ENCODE data around the gene MAGEA4. TPM values are rescaled to one million over a fixed set of nuclear protein-coding genes. Genes with fewer than 3 reads are reported as not detected.
"Not testable (repeated sequence)": the region's sequence is repeated elsewhere in the genome, so short reads cannot be mapped to it uniquely, and the experiment has no call there.

The MAGEA4 gene
- total RNA-seq, 4 donors from 2014 or later, result not detected

- in situ Hi-C loops (cut with MboI; ENCODE audit: low sequenced_read_pairs in 4 of 4), result no loop called here
- no peaks in the 10 kb centered on the region for H3K27me3 ChIP-seq
- DNase-seq (no peak), ATAC-seq (no peak)
- no peaks in the 10 kb centered on the region for H3K36me3 ChIP-seq
- TF ChIP-seq, protein P1, sequence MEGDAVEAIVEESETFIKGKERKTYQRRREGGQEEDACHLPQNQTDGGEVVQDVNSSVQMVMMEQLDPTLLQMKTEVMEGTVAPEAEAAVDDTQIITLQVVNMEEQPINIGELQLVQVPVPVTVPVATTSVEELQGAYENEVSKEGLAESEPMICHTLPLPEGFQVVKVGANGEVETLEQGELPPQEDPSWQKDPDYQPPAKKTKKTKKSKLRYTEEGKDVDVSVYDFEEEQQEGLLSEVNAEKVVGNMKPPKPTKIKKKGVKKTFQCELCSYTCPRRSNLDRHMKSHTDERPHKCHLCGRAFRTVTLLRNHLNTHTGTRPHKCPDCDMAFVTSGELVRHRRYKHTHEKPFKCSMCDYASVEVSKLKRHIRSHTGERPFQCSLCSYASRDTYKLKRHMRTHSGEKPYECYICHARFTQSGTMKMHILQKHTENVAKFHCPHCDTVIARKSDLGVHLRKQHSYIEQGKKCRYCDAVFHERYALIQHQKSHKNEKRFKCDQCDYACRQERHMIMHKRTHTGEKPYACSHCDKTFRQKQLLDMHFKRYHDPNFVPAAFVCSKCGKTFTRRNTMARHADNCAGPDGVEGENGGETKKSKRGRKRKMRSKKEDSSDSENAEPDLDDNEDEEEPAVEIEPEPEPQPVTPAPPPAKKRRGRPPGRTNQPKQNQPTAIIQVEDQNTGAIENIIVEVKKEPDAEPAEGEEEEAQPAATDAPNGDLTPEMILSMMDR (IDR thresholded peaks at IDR 0.05 in 4 of 5, conservative IDR thresholded peaks at IDR 0.05 in 1 of 5), result no peak
- TF ChIP-seq POLR2A (IDR thresholded peaks at IDR 0.05), result no peak
- H3K27ac ChIP-seq, result no peak overlapping the region
- intact Hi-C loops (cut with DNase I; ENCODE audit: low total_unique reads), result no loop called here
- no peaks in the 10 kb centered on the region for H3K9me3 ChIP-seq
- no peak overlapping the region for H3K4me3 ChIP-seq
- no peaks in the 10 kb centered on the region for H3K4me1 ChIP-seq
These were observed 7.7 kb upstream of the MAGEA4 start for GRCh38 chrX:151904989-151905388.

DNA sequence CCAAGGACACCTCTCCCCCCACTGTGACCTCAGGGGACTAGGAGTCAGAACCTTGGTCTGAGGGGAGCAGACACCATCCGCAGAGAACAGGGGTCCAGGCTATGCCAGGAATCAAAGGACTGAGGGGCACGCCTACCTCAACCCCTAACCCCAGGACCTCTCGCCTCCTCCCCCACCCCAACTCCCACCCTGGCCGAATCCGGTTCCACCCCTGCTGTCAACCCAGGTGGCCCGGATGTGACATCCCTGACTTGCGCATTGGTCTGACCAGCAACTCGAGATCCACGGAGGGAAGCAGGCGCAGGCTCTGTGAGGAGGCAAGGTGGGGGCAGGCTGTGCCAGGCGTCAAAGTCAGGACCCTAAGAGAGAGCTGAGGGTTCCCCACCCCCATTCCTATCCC is 468 bp upstream of the MAGEA4 start:
- Histone ChIP-seq H3K27me3 (no peaks in the 10 kb centered on the region), H3K9me3 (no peaks in the 10 kb centered on the region), H3K4me1 (no peaks in the 10 kb centered on the region), H3K36me3 (no peaks in the 10 kb centered on the region), H3K4me3 (no peak overlapping the region), H3K27ac (no peak overlapping the region)
- ATAC-seq, result no peak
- intact Hi-C loops (cut with DNase I; ENCODE audit: low total_unique reads), result no loop called here
- DNase-seq, result no peak
- TF ChIP-seq, protein P1 (IDR thresholded peaks at IDR 0.05 in 4 of 5, conservative IDR thresholded peaks at IDR 0.05 in 1 of 5), result no peak
- no peak for TF ChIP-seq POLR2A (IDR thresholded peaks at IDR 0.05)
- in situ Hi-C loops (cut with MboI; ENCODE audit: low sequenced_read_pairs in 4 of 4), result no loop called here

GRCh38 chrX:151918736-151919135 is 6.0 kb downstream of the MAGEA4 start:
- in situ Hi-C loops (cut with MboI; ENCODE audit: low sequenced_read_pairs in 4 of 4); H3K36me3 ChIP-seq; ATAC-seq; H3K27me3 ChIP-seq; H3K27ac ChIP-seq; H3K4me1 ChIP-seq; H3K9me3 ChIP-seq; intact Hi-C loops (cut with DNase I; ENCODE audit: low total_unique reads); DNase-seq; H3K4me3 ChIP-seq: not testable (repeated sequence)

DNA sequence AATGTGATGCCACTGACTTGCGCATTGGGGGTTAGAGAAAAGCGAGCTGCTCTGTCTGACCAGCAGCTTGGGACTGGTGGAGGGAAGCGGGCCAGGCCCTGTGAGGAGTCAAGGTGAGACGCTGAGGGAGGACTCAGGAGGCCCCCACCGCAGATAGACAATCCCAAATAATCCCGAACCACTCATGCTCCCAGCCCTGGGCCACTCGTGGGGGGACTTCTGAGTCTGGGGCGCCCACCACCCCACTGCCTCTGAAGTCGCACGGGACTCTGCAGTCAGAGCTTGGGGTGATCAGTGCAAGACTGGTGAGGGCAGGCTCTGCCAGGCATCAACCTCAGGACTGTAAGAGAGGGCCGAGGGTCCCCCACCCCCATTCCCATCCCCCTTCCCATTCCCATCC is 6.9 kb downstream of the MAGEA4 start:
- Histone ChIP-seq H3K27me3 (no peaks in the 10 kb centered on the region), H3K4me3 (no peak overlapping the region), H3K36me3 (no peaks in the 10 kb centered on the region), H3K27ac (no peak overlapping the region), H3K9me3 (no peaks in the 10 kb centered on the region), H3K4me1 (no peaks in the 10 kb centered on the region)
- DNase-seq (no peak), ATAC-seq (no peak)
- in situ Hi-C loops (cut with MboI; ENCODE audit: low sequenced_read_pairs in 4 of 4), result no loop called here
- intact Hi-C loops (cut with DNase I; ENCODE audit: low total_unique reads), result no loop called here
- no peak for TF ChIP-seq POLR2A (IDR thresholded peaks at IDR 0.05)
- TF ChIP-seq, protein P1 (IDR thresholded peaks at IDR 0.05 in 4 of 5, conservative IDR thresholded peaks at IDR 0.05 in 1 of 5), result no peak

DNA sequence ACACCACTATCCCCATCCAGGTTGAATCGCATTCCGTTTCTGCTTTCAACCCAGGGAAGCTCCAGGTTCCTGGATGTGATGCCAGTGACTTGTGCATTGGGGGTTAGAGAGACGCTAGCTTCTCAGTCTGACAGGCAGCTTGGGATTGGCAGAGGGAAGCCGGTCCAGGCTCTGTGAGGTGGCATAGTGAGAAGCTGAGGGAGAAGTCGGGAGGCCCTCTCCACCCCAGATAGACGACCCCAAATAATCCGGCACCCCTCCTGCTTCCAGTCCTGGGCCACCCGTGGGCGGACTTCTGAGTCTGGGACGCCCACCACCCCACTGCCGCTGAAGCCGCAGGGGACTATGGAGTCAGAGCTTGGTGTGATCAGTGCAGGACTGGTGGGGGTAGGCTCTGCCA is 7.4 kb downstream of the MAGEA4 start:
- Histone ChIP-seq H3K4me1 (no peaks in the 10 kb centered on the region), H3K9me3 (no peaks in the 10 kb centered on the region), H3K27ac (no peak overlapping the region), H3K4me3 (no peak overlapping the region), H3K36me3 (no peaks in the 10 kb centered on the region), H3K27me3 (no peaks in the 10 kb centered on the region)
- DNase-seq (no peak), ATAC-seq (no peak)
- TF ChIP-seq POLR2A (IDR thresholded peaks at IDR 0.05), result no peak
- TF ChIP-seq, protein P1 (IDR thresholded peaks at IDR 0.05 in 4 of 5, conservative IDR thresholded peaks at IDR 0.05 in 1 of 5), result no peak
- intact Hi-C loops (cut with DNase I; ENCODE audit: low total_unique reads), result no loop called here
- in situ Hi-C loops (cut with MboI; ENCODE audit: low sequenced_read_pairs in 4 of 4), result no loop called here

All from gastrocnemius medialis (tissue), 4 donors.